SK-N-SH treated with all-trans-retinoic acid at 6 μM for 48 hours (cell line): ENCODE data around the gene GRK2.

Experiments used
- ATAC-seq: fragments of 200-7000 bp; cut with Tn5 transposase; 3 replicates; pipeline ENCODE4 v1.9.1; 2020; ENCODE audit warnings: mild to moderate bottlenecking, moderate library complexity
- BACH2 ChIP-seq: fragments of 250-450 bp; sonication (Bioruptor Pico); IDR thresholded peaks from 2 replicates; pipeline ENCODE4 v1.9.0; 2021; ENCODE audit warnings: mild to moderate bottlenecking, borderline replicate concordance
- CREB5 ChIP-seq: fragments of 250-450 bp; sonication (Bioruptor Pico); IDR thresholded peaks from 2 replicates; pipeline ENCODE4 v1.5.1; 2020; ENCODE audit warnings: low read depth, mild to moderate bottlenecking, moderate library complexity
- CSDC2 ChIP-seq: fragments of 250-450 bp; sonication (Bioruptor Pico); IDR thresholded peaks from 2 replicates; pipeline ENCODE4 v1.5.0; 2020; ENCODE audit warnings: mild to moderate bottlenecking, moderate library complexity
- ESRRG ChIP-seq: fragments of 250-450 bp; sonication (Bioruptor Pico); IDR thresholded peaks from 2 replicates; pipeline ENCODE4 v1.6.1; 2021; ENCODE audit warnings: mild to moderate bottlenecking
- GLIS3 ChIP-seq: fragments of 250-450 bp; sonication (Bioruptor Pico); IDR thresholded peaks from 2 replicates; pipeline ENCODE4 v1.5.0; 2020; ENCODE audit warnings: mild to moderate bottlenecking, moderate library complexity
- ISL1 ChIP-seq: fragments of 250-450 bp; sonication (Bioruptor Pico); IDR thresholded peaks from 2 replicates; pipeline ENCODE4 v2.1.2; 2022; ENCODE audit warnings: mild to moderate bottlenecking, moderate library complexity
- OSR1 ChIP-seq: fragments of 250-450 bp; sonication (Bioruptor Pico); IDR thresholded peaks from 2 replicates; pipeline ENCODE4 v1.8.0; 2022; ENCODE audit warnings: moderate library complexity, mild to moderate bottlenecking, inconsistent platforms
- POU6F1 ChIP-seq: fragments of 250-450 bp; sonication (Bioruptor Pico); IDR thresholded peaks from 2 replicates; pipeline ENCODE4 v1.8.0; 2021; ENCODE audit warnings: low read depth, mild to moderate bottlenecking, moderate library complexity, borderline replicate concordance
- PPARA ChIP-seq: fragments of 250-450 bp; sonication (Bioruptor Pico); IDR thresholded peaks from 2 replicates; pipeline ENCODE4 v1.5.0; 2020; ENCODE audit warnings: mild to moderate bottlenecking, borderline replicate concordance
- RARB ChIP-seq: fragments of 250-450 bp; sonication (Bioruptor Pico); IDR thresholded peaks from 2 replicates; pipeline ENCODE4 v1.8.0; 2021; ENCODE audit warnings: mild to moderate bottlenecking, moderate library complexity
- TCF4 ChIP-seq: fragments of 250-450 bp; sonication (Bioruptor Pico); IDR thresholded peaks from 2 replicates; pipeline ENCODE4 v1.8.0; 2021; ENCODE audit warnings: mild to moderate bottlenecking, moderate library complexity, borderline replicate concordance
- ZC3H10 ChIP-seq: fragments of 250-450 bp; sonication (Bioruptor Pico); IDR thresholded peaks from 2 replicates; pipeline ENCODE4 v1.5.1; 2021; ENCODE audit warnings: mild to moderate bottlenecking, moderate library complexity
- ZNF70 ChIP-seq: fragments of 450-650 bp; formaldehyde crosslinking; IDR thresholded peaks from 2 replicates; pipeline ENCODE4 v1.5.0; 2020; ENCODE audit warnings: mild to moderate bottlenecking, moderate library complexity
- TF ChIP-seq, protein P1 (sequence below): fragments of 250-450 bp; sonication (Bioruptor Pico); IDR thresholded peaks from 2 replicates; pipeline ENCODE4 v1.5.1; 2021; ENCODE audit warnings: mild to moderate bottlenecking, moderate library complexity
- TF ChIP-seq, protein P2 (sequence below): fragments of 250-450 bp; sonication (Bioruptor Pico); IDR thresholded peaks from 2 replicates; pipeline ENCODE4 v1.8.0; 2020; ENCODE audit warnings: mild to moderate bottlenecking, moderate library complexity, borderline replicate concordance

GRK2 gene

GRCh38 chr11:67299471-67300191, 33.4 kb downstream of the GRK2 start (continued):
- TF ChIP-seq, protein P1, sequence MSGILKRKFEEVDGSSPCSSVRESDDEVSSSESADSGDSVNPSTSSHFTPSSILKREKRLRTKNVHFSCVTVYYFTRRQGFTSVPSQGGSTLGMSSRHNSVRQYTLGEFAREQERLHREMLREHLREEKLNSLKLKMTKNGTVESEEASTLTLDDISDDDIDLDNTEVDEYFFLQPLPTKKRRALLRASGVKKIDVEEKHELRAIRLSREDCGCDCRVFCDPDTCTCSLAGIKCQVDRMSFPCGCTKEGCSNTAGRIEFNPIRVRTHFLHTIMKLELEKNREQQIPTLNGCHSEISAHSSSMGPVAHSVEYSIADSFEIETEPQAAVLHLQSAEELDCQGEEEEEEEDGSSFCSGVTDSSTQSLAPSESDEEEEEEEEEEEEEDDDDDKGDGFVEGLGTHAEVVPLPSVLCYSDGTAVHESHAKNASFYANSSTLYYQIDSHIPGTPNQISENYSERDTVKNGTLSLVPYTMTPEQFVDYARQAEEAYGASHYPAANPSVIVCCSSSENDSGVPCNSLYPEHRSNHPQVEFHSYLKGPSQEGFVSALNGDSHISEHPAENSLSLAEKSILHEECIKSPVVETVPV (CRISPR knock-in tag), result no peak

DNA sequence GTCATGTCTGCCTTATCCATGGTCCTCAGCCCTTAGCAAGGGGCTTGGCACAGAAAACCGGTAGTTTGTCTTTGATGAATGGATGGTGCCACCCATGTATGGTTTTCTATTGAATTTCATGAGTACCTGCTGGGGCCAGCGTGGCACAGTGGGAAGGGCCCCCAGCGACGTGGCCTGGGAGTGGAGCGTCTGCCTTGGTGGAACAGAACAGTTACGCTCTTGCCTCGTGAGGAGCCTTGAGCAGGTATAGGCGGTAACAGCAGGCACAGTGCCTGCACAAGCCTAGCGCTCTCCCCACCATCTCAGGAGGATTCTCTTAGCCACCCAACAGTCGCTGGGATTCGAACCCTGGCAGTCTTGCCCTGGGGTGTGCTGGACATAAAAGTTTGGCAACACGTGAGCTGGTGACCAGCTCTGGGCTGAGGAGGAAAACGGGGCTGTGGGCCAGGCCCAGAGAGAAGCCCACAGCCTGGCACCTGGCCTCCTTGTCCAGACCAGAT, 34.0 kb downstream of the GRK2 start:
- TF ChIP-seq ISL1 (no peak), CREB5 (CRISPR knock-in tag) (no peak), RARB (no peak), OSR1 (no peak), ESRRG (CRISPR knock-in tag) (no peak), ZNF70 (CRISPR knock-in tag) (no peak), PPARA (CRISPR knock-in tag) (no peak), TCF4 (CRISPR knock-in tag) (no peak), GLIS3 (CRISPR knock-in tag) (no peak), BACH2 (CRISPR knock-in tag) (no peak)
- TF ChIP-seq, protein P1 (CRISPR knock-in tag), result no peak

DNA sequence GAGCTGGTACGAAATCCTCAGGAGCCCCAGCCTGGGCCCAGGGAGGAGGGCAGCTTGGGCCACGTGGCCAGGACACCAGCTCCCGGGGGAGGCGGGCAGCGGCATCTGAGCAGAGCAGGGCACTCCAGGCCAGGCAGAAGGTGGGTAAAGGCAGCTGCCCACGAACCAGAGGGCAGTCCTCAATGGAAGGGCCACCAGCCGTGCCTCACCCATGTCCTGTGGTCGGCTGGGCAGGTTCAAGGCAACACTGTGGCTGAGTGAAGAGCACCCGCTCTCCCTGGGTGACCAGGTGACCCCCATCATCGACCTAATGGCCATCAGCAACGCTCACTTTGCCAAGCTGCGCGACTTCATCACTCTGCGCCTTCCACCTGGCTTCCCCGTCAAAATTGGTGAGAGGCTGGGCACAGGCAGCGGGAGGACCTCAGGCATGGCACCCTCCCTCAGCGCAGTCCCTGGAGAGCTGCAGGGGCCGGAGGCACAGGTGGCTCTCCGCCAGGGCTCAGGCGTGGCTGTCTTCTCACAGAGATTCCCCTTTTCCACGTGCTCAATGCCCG, 34.6 kb downstream of the GRK2 start:
- no peak for TF ChIP-seq PPARA (CRISPR knock-in tag)
- no peak for TF ChIP-seq POU6F1 (CRISPR knock-in tag)
- TF ChIP-seq, protein P2, sequence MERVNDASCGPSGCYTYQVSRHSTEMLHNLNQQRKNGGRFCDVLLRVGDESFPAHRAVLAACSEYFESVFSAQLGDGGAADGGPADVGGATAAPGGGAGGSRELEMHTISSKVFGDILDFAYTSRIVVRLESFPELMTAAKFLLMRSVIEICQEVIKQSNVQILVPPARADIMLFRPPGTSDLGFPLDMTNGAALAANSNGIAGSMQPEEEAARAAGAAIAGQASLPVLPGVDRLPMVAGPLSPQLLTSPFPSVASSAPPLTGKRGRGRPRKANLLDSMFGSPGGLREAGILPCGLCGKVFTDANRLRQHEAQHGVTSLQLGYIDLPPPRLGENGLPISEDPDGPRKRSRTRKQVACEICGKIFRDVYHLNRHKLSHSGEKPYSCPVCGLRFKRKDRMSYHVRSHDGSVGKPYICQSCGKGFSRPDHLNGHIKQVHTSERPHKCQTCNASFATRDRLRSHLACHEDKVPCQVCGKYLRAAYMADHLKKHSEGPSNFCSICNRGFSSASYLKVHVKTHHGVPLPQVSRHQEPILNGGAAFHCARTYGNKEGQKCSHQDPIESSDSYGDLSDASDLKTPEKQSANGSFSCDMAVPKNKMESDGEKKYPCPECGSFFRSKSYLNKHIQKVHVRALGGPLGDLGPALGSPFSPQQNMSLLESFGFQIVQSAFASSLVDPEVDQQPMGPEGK (CRISPR knock-in tag), result no peak
- TF ChIP-seq ZC3H10 (CRISPR knock-in tag), result no peak
- TF ChIP-seq, protein P1 (CRISPR knock-in tag), result no peak
- no peak for TF ChIP-seq GLIS3 (CRISPR knock-in tag)
- no peak for TF ChIP-seq ISL1
- no peak for TF ChIP-seq CREB5 (CRISPR knock-in tag)
- no peak for TF ChIP-seq CSDC2 (CRISPR knock-in tag)
- TF ChIP-seq RARB, result no peak
- no peak for TF ChIP-seq BACH2 (CRISPR knock-in tag)
- ATAC-seq, result no peak

More for the DNA sequence above, 34.0 kb downstream of the GRK2 start:
- ATAC-seq, result no peak
